Epithelial cell of esophagus (primary cell): ENCODE measurements around the gene BRME1.

Experiments
- DNase-seq: peaks from one replicate; pipeline ENCODE4 v3.0.0; 2010; ENCODE audit warnings: low read depth
- H3K4me3 ChIP-seq: 2 replicates; pipeline ENCODE4 v1.5.1; 2011; ENCODE audit warnings: mild to moderate bottlenecking, low read length, control low read depth
- TF ChIP-seq, protein P1 (sequence below): IDR thresholded peaks from 2 replicates; pipeline ENCODE4 v1.5.1; 2011; ENCODE audit warnings: low read depth, mild to moderate bottlenecking, low read length, control low read depth, inconsistent platforms; ENCODE audit not compliant: insufficient read depth; ENCODE audit errors: missing control alignments

Gene BRME1

DNA sequence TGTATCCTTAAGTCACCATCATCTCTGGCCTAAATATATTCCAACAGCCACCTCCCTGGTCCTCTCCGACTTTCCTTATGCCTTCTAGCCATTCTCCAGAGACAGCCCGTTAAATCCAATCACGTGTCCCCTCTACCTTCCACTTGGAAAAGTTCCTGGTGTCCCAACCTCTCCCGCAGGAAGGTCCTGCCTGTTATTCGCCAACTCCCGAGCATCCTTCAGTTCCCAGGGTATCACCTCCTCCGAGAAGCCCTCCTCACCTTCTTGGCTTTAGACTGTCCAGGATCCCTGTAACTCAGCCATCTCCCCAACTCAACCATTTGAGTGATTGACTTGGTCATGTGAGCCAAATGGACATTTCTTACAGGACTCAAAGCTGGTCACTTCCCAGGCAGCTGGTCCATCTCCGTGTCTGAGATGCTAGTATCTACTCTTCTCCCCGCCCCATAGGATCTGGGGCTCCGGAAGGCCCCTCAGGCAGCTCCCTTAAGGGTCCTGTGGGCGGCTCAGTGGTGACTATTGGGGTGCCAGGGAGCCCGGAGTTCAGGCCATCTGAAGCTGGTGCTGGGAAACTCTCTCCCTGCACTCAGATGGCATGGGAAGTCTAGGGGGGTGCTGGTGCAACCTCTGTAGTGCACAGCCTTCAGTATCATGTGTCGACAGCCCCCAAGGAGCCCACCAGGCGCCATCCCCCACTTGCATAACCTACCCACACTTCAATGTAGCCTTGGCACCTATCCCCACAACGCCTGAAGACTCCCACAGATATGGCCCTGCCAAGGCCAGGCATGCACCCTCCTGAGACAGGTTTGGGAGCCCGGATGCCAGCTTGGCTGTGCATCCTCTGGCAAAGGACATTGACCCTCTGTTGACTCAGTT, 56.9 kb downstream of the BRME1 start:
- TF ChIP-seq, protein P1, sequence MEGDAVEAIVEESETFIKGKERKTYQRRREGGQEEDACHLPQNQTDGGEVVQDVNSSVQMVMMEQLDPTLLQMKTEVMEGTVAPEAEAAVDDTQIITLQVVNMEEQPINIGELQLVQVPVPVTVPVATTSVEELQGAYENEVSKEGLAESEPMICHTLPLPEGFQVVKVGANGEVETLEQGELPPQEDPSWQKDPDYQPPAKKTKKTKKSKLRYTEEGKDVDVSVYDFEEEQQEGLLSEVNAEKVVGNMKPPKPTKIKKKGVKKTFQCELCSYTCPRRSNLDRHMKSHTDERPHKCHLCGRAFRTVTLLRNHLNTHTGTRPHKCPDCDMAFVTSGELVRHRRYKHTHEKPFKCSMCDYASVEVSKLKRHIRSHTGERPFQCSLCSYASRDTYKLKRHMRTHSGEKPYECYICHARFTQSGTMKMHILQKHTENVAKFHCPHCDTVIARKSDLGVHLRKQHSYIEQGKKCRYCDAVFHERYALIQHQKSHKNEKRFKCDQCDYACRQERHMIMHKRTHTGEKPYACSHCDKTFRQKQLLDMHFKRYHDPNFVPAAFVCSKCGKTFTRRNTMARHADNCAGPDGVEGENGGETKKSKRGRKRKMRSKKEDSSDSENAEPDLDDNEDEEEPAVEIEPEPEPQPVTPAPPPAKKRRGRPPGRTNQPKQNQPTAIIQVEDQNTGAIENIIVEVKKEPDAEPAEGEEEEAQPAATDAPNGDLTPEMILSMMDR = no peak
- no peak overlapping the region for H3K4me3 ChIP-seq
- no peak for DNase-seq

DNA sequence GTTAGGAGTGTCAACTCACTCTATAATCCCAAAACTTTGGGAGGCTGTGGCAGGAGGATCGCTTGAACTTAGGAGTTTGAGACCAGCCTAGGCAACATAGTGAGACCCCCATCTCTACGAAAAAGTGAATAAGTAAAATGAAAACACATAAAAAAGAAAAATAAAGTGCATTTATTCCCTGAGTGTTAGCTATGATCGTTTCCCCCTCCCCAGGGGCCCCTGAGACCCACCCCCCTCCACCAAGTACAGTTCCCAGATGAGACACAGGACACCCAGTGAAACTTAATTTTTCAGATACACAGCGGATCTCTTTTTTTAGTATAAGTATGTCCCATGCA, 57.6 kb downstream of the BRME1 start:
- TF ChIP-seq, protein P1 = no peak
- H3K4me3 ChIP-seq = no peak overlapping the region
- no peak for DNase-seq

DNA sequence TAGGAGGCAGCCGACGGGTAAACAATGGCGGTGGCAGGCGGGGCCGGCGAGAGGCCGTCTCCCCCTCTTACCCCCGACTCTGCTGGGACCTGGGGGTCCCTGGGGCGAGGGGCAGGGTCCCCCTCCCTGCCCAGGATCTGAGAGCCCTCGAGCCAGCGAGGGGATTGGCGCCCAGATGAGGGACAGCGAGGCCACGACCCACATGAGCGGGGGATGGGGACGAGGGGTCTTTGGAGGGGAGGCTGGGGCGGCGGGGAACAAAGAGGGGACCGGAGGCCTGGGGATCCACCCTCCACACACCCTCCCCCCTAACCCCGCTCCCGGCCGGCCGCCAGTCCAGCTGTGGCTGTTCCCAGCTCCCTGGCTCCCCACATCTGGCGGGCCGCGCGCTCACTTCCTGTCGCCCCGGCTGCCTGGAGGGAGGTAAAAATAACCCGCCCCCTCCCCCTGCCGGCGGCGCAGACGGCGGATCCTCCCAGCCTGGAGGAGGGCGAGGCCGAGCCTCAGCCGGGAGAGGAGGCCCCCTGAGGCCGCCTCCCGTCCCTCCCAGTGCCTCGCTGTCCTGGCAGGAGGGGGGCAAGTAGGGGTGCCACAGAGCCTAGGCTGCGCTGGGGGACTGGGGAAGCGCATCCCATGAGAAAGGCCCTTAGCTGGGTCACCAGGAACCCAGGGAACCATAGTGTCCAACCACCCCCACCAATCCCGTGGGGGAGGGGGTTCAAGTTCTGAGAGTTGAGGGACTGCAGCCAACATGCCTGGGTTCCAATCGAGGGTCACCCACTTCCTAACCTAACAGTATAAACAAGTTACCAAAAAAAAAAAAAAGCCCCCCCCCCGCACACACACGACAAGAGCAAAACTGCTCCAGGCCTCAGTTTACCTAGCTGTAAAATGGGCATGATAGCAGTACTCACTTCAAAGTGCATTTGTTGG, 58.2 kb downstream of the BRME1 start:
- H3K4me3 ChIP-seq = peak overlapping the region; percentile 34
- TF ChIP-seq, protein P1 = no peak
- peak; percentile 89 for DNase-seq

DNA sequence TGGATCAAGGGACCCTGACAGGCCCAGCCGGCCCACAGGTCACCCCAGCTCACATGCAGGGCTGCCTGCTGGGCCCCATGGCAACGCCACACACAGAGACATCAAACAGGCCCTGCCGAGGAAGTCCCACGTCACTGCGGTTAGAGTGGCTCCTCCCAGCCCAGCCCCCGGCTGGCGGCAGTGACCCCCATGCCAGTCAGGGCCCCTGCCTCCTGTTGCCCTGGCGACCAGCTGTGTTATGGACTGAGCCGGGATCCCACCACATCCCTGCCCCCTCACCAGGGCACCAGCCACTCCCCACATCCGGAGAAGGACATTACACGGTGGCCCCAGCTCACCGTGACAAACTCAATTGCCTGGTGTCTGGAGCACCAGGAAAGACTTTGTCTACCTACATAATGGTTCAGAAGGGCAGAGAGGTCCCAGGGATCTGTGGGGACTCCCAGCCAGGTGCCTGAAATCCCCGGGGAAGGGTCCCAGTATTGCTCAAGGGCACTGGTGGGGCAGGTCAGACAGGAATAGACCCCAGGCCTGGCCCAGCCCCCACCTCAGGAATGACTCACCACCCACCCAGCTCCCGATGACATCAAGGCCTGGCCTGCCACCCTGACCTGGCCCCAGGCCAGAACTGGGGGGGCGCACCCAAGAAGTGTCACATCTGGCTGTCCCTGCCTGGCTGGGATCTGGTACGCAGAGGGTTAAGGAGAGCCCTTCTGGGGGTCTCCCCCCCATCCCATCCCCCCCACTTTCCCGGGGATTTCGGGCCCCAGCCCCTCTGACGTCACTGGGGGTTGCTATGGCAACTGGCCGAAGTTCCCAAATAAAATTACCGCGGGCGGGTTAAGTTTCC, 59.1 kb downstream of the BRME1 start:
- peak overlapping the region; percentile 34 for H3K4me3 ChIP-seq
- TF ChIP-seq, protein P1 = no peak
- DNase-seq = peak; percentile 86

DNA sequence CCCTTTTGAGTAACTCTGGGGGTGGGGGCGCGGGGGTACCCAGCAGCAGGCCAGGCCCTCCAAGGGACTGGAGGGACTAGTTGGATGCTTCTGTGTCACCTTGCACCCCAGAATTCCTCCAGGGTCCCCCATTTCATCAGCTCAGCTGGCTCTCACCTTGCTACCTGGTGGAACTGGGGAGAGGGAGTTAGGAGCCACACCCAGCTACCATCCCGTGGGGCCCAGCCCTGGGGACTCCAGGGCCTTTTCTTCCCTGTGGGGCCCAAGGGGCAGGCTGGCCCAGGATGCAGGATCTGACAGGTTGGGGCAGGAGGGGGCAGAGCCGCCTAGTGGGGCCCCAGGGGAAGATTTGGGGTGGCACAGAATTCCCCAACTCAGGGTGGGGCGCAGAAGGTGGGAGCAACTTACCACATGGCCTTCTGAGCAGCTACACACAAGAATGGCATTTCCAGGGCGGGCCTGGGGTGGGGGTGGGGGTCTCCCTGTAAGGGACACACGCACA, 61.7 kb downstream of the BRME1 start:
- peak; percentile 99 for DNase-seq
- TF ChIP-seq, protein P1 = peak; percentile 27
- H3K4me3 ChIP-seq = peak overlapping the region; percentile 75
